ENCODE results near the gene ETS1. TPM values are rescaled to one million over a fixed set of nuclear protein-coding genes. Genes with fewer than 3 reads are reported as not detected.

ETS1 gene
- total and polyA plus RNA-seq, 12 donors = 9.6 to 61.7 (median 43.1) TPM

- Histone ChIP-seq H3K36me3 (replicated peaks in 1 of 2) (no peaks in the 10 kb centered on the region), H3K9me3 (replicated peaks in 1 of 3) (no peaks in the 10 kb centered on the region), H3K4me3 (no peak overlapping the region), H3K4me1 (replicated peaks in 1 of 2) (peaks cover 17 to 35% of the 10 kb centered on the region in 2 donors), H3K27me3 (no peaks in the 10 kb centered on the region), H3K27ac (no peak overlapping the region)
- no peak for DNase-seq
- intact Hi-C loops (cut with DNase I) = no loop called here
- WGBS, 4 donors = 72 to 80% (median 75%) methylated on average over 6 of the region's 6 CpGs
- TF ChIP-seq POLR2A (IDR thresholded peaks at IDR 0.05) (no peak), CTCF (IDR thresholded peaks at IDR 0.05) (no peak)
Observed at GRCh38 chr11:128513915-128514681, 73.3 kb downstream of the ETS1 start.

- no peak for DNase-seq
- Histone ChIP-seq H3K4me1 (replicated peaks in 1 of 2) (peaks cover 28 to 49% of the 10 kb centered on the region in 2 donors), H3K4me3 (no peak overlapping the region), H3K27ac (peak overlapping the region in 1 of 5 donors; percentile 14), H3K27me3 (no peaks in the 10 kb centered on the region), H3K9me3 (replicated peaks in 1 of 3) (no peaks in the 10 kb centered on the region), H3K36me3 (replicated peaks in 1 of 2) (no peaks in the 10 kb centered on the region)
- WGBS, 4 donors = 76 to 80% (median 78%) methylated on average over 8 to 14 of the region's 14 CpGs
- intact Hi-C loops (cut with DNase I) = no loop called here
- no peak for TF ChIP-seq CTCF (IDR thresholded peaks at IDR 0.05)
- no peak for TF ChIP-seq POLR2A (IDR thresholded peaks at IDR 0.05)
Observed at GRCh38 chr11:128512474-128512996, 74.8 kb downstream of the ETS1 start.

- Histone ChIP-seq H3K27ac (no peak overlapping the region), H3K4me1 (replicated peaks in 1 of 2) (peaks cover 35 to 58% of the 10 kb centered on the region in 2 donors), H3K27me3 (no peaks in the 10 kb centered on the region), H3K36me3 (replicated peaks in 1 of 2) (no peaks in the 10 kb centered on the region), H3K9me3 (replicated peaks in 1 of 3) (no peaks in the 10 kb centered on the region), H3K4me3 (no peak overlapping the region)
- DNase-seq = no peak
- TF ChIP-seq CTCF (IDR thresholded peaks at IDR 0.05) (no peak), POLR2A (IDR thresholded peaks at IDR 0.05) (no peak)
- 64 to 71% (median 68%) methylated on average over 4 of the region's 4 CpGs for WGBS, 4 donors
- intact Hi-C loops (cut with DNase I) = no loop called here
Observed at GRCh38 chr11:128511712-128512111, 75.6 kb downstream of the ETS1 start.

- H3K4me1 ChIP-seq (replicated peaks in 1 of 2) = peaks cover 22 to 56% of the 10 kb centered on the region in 2 donors
- 63 to 82% (median 72%) methylated on average over 2 of the region's 2 CpGs for WGBS, 4 donors
- TF ChIP-seq POLR2A (IDR thresholded peaks at IDR 0.05) = no peak
- no peak for TF ChIP-seq CTCF (IDR thresholded peaks at IDR 0.05)
- DNase-seq = no peak
- no peak overlapping the region for H3K4me3 ChIP-seq
- H3K27me3 ChIP-seq = no peaks in the 10 kb centered on the region
- no peaks in the 10 kb centered on the region for H3K9me3 ChIP-seq (replicated peaks in 1 of 3)
- H3K27ac ChIP-seq = peak overlapping the region in 1 of 5 donors; percentile 14
- intact Hi-C loops (cut with DNase I) = no loop called here
- no peaks in the 10 kb centered on the region for H3K36me3 ChIP-seq (replicated peaks in 1 of 2)
Observed at GRCh38 chr11:128509621-128510389, 77.6 kb downstream of the ETS1 start.

Measured in adrenal gland (tissue), 12 donors.